IMR-90 (cell line): Measurements from ENCODE around the gene PNMA1. TPM values are rescaled to one million over a fixed set of nuclear protein-coding genes. Genes with fewer than 3 reads are reported as not detected.

Experiments used
- ATAC-seq: fragments of 200-7000 bp; cut with Tn5 transposase; 2 replicates; pipeline ENCODE4 v1.9.1; 2020; ENCODE audit warnings: low read depth, mild to moderate bottlenecking, moderate library complexity
- BruUV-seq: library from RNA; stranded (reverse); fragments of 400-500 nt; replicated peaks from 2 replicates; lab custom pipeline; 2021; lab: Mats Ljungman, UMichigan
- CTCF ChIA-PET: fragments of 300-600 bp; formaldehyde crosslinking; extraction: SDS; loops from one replicate; lab custom pipeline; 2021; ENCODE audit warnings: antibody characterized with exemption; lab: Yijun Ruan, JAX
- POLR2A ChIA-PET: fragments of 300-600 bp; sonication (Branson Sonifier 250); formaldehyde crosslinking; loops from one replicate; lab custom pipeline; 2022; ENCODE audit warnings: antibody characterized with exemption; ENCODE audit not compliant: unreplicated experiment; lab: Charles Lee
- DNase-seq: peaks from one replicate; pipeline ENCODE4 v3.0.0; 2013
- H2AFZ ChIP-seq: replicated peaks from 2 replicates; pipeline ENCODE3; 2013; ENCODE audit warnings: low read length, mild to moderate bottlenecking; ENCODE audit not compliant: poor library complexity
- H2AK5ac ChIP-seq: 2 replicates; pipeline ENCODE4 v1.6.1; 2013; ENCODE audit warnings: low read depth, low read length, inconsistent platforms
- H2AK9ac ChIP-seq: replicated peaks from 2 replicates; pipeline ENCODE3; 2013; ENCODE audit warnings: mild to moderate bottlenecking, low read depth, low read length, moderate library complexity; ENCODE audit not compliant: poor library complexity
- H2BK120ac ChIP-seq: 2 replicates; pipeline ENCODE4 v1.6.1; 2013; ENCODE audit warnings: low read depth, low read length, inconsistent platforms
- H2BK15ac ChIP-seq: 3 replicates; pipeline ENCODE4 v1.6.1; 2013; ENCODE audit warnings: low read depth, low read length, inconsistent platforms
- H2BK20ac ChIP-seq: 2 replicates; pipeline ENCODE4 v1.6.1; 2013; ENCODE audit warnings: low read depth, mild to moderate bottlenecking, inconsistent platforms, low read length, moderate library complexity
- H2BK5ac ChIP-seq: 2 replicates; pipeline ENCODE4 v1.6.1; 2013; ENCODE audit warnings: mild to moderate bottlenecking, low read depth, low read length, inconsistent platforms; ENCODE audit not compliant: poor library complexity, severe bottlenecking
- H3K14ac ChIP-seq: replicated peaks from 2 replicates; pipeline ENCODE4 v1.6.1; 2013; ENCODE audit warnings: low read depth, low read length, inconsistent platforms
- H3K18ac ChIP-seq: 2 replicates; pipeline ENCODE4 v1.6.1; 2013; ENCODE audit warnings: low read depth, low read length, control low read depth
- H3K23ac ChIP-seq: 2 replicates; pipeline ENCODE4 v1.6.1; 2013; ENCODE audit warnings: low read depth, low read length, inconsistent platforms
- H3K27ac ChIP-seq: 2 replicates; pipeline ENCODE4 v1.5.1; 2013; ENCODE audit warnings: mild to moderate bottlenecking, control low read depth, low read length; ENCODE audit not compliant: insufficient read depth
- H3K27me3 ChIP-seq: 2 replicates; pipeline ENCODE4 v1.6.1; 2013; ENCODE audit warnings: low read length; ENCODE audit not compliant: control insufficient read depth, insufficient read depth
- H3K36me3 ChIP-seq: 2 replicates; pipeline ENCODE4 v1.6.1; 2013; ENCODE audit warnings: low read length, mixed read lengths; ENCODE audit not compliant: control insufficient read depth, insufficient read depth
- H3K4ac ChIP-seq: 2 replicates; pipeline ENCODE4 v1.6.1; 2013; ENCODE audit warnings: low read depth, low read length, inconsistent platforms
- H3K4me1 ChIP-seq: 2 replicates; pipeline ENCODE4 v1.6.1; 2013; ENCODE audit warnings: low read length, mixed read lengths; ENCODE audit not compliant: control insufficient read depth, insufficient read depth
- H3K4me2 ChIP-seq: 2 replicates; pipeline ENCODE4 v1.6.1; 2013; ENCODE audit warnings: low read depth, mild to moderate bottlenecking, control low read depth, low read length, moderate library complexity
- H3K4me3 ChIP-seq: 2 replicates; pipeline ENCODE4 v1.5.1; 2013; ENCODE audit warnings: low read depth, mild to moderate bottlenecking, control low read depth, low read length, moderate library complexity; ENCODE audit not compliant: insufficient read depth
- H3K56ac ChIP-seq: 2 replicates; pipeline ENCODE4 v1.6.1; 2013; ENCODE audit warnings: low read length, inconsistent platforms; ENCODE audit not compliant: insufficient read depth; ENCODE audit errors: extremely low read depth
- H3K79me1 ChIP-seq, 2 experiments: 2 replicates each; pipeline ENCODE4 v1.6.1; 2013; ENCODE audit warnings: low read length in 2 of 2, inconsistent platforms in 1 of 2, low read depth in 1 of 2
- H3K9ac ChIP-seq: 2 replicates; pipeline ENCODE4 v1.6.1; 2013; ENCODE audit warnings: low read depth, low read length, control low read depth
- H3K9me1 ChIP-seq: 2 replicates; pipeline ENCODE4 v1.6.1; 2013; ENCODE audit warnings: low read length, inconsistent platforms; ENCODE audit not compliant: insufficient read depth
- H3K9me3 ChIP-seq: 2 replicates; pipeline ENCODE4 v1.6.1; 2013; ENCODE audit warnings: low read length; ENCODE audit not compliant: control insufficient read depth, insufficient read depth
- H4K20me1 ChIP-seq: 2 replicates; pipeline ENCODE4 v1.6.1; 2013; ENCODE audit warnings: low read length, inconsistent platforms; ENCODE audit not compliant: insufficient read depth
- H4K5ac ChIP-seq: 2 replicates; pipeline ENCODE4 v1.6.1; 2013; ENCODE audit warnings: mild to moderate bottlenecking, low read depth, low read length, control low read depth
- H4K8ac ChIP-seq, 2 experiments: 2 replicates each; pipeline ENCODE4 v1.6.1; 2013; ENCODE audit warnings: low read depth in 2 of 2, low read length in 2 of 2, control low read depth in 1 of 2, inconsistent platforms in 1 of 2
- H4K91ac ChIP-seq: 2 replicates; pipeline ENCODE4 v1.6.1; 2013; ENCODE audit warnings: low read depth, low read length, inconsistent platforms; ENCODE audit not compliant: insufficient read depth
- BHLHE40 ChIP-seq: fragments of 150-350 bp; IDR thresholded peaks from 2 replicates; pipeline ENCODE4 v1.6.1; 2016; ENCODE audit warnings: mild to moderate bottlenecking, low read depth, low read length
- CEBPB ChIP-seq: IDR thresholded peaks from 2 replicates; pipeline ENCODE4 v1.6.1; 2012; ENCODE audit warnings: low read depth, low read length, improper control_type of control experiment
- CHD1 ChIP-seq: IDR thresholded peaks from 2 replicates; pipeline ENCODE4 v1.6.1; 2012; ENCODE audit warnings: low read depth, low read length, improper control_type of control experiment
- ELK1 ChIP-seq: fragments of 150-350 bp; IDR thresholded peaks from 2 replicates; pipeline ENCODE4 v1.6.1; 2016; ENCODE audit warnings: low read depth, mild to moderate bottlenecking, low read length, moderate library complexity, borderline replicate concordance
- FOS ChIP-seq: fragments of 150-350 bp; IDR thresholded peaks from 2 replicates; pipeline ENCODE4 v1.6.1; 2016; ENCODE audit warnings: low read depth, low read length
- MAFK ChIP-seq: IDR thresholded peaks from 2 replicates; pipeline ENCODE4 v1.6.1; 2012; ENCODE audit warnings: low read depth, low read length, improper control_type of control experiment
- MAZ ChIP-seq: IDR thresholded peaks from 2 replicates; pipeline ENCODE4 v1.6.1; 2012; ENCODE audit warnings: low read depth, mild to moderate bottlenecking, low read length, improper control_type of control experiment, moderate library complexity, borderline replicate concordance
- MXI1 ChIP-seq: IDR thresholded peaks from 2 replicates; pipeline ENCODE4 v1.6.1; 2012; ENCODE audit warnings: low read depth, mild to moderate bottlenecking, low read length, moderate library complexity, borderline replicate concordance
- NFE2L2 ChIP-seq: fragments of 150-350 bp; IDR thresholded peaks from 2 replicates; pipeline ENCODE4 v1.6.1; 2016; ENCODE audit warnings: low read depth, mild to moderate bottlenecking, low read length
- POLR2A ChIP-seq: IDR thresholded peaks from 2 replicates; pipeline ENCODE4 v1.6.1; 2012; ENCODE audit warnings: mild to moderate bottlenecking, low read depth, low read length
- RAD21 ChIP-seq: IDR thresholded peaks from 2 replicates; pipeline ENCODE4 v1.6.1; 2012; ENCODE audit warnings: low read length, improper control_type of control experiment
- RCOR1 ChIP-seq: IDR thresholded peaks from 2 replicates; pipeline ENCODE4 v1.6.1; 2012; ENCODE audit warnings: mild to moderate bottlenecking, low read length, improper control_type of control experiment; ENCODE audit not compliant: insufficient replicate concordance
- SMC3 ChIP-seq: fragments of 150-350 bp; IDR thresholded peaks from 2 replicates; pipeline ENCODE4 v1.6.1; 2016; ENCODE audit warnings: low read depth, mild to moderate bottlenecking, antibody characterized with exemption, low read length, moderate library complexity
- USF2 ChIP-seq: fragments of 150-350 bp; IDR thresholded peaks from 2 replicates; pipeline ENCODE4 v1.6.1; 2017; ENCODE audit warnings: mild to moderate bottlenecking, antibody characterized with exemption, low read length, low read depth
- WGBS, 2 experiments: methylation state at CpG; one replicate each; pipeline versions ENCODE4 v1.1.5 to v1.1.7; 2013; ENCODE audit warnings: missing lambda C conversion rate in 2 of 2; ENCODE audit not compliant: insufficient read length in 1 of 2; ENCODE audit errors: extremely low coverage in 2 of 2; 5-methylcytosine and 5-hydroxymethylcytosine counted together
- dilution Hi-C: fragments of 300-500 bp; cut with HindIII; formaldehyde crosslinking; loops from one replicate; pipeline ENCODE4 v1.14.3; 2018; ENCODE audit warnings: low sequenced_read_pairs; ENCODE audit not compliant: unreplicated experiment
- in situ Hi-C: fragments of 300-500 bp; cut with MboI; formaldehyde crosslinking; loops from 3 replicates; pipeline ENCODE4 v1.14.3; 2019; ENCODE audit warnings: low sequenced_read_pairs, inconsistent platforms, mixed read lengths
- intact Hi-C: fragments of 100-400 bp; cut with micrococcal nuclease; formaldehyde crosslinking; loops from 2 replicates; pipeline ENCODE4 v1.10.0; 2022
- polyA plus RNA-seq, 3 experiments: library from polyadenylated mRNA; depleted of rRNA; stranded (reverse); fragments of >200 nt; gene quantifications; 2 replicates each; pipeline ENCODE4 v1.2.3, GENCODE V29; 2012; ENCODE audit warnings: low replicate concordance in 1 of 3
- total RNA-seq: library from RNA; depleted of rRNA; stranded (reverse); fragments of >200 nt; gene quantifications from 2 replicates; pipeline ENCODE4 v1.2.3, GENCODE V29; 2012
- TF ChIP-seq, protein P1 (sequence below): conservative IDR thresholded peaks from 2 replicates; pipeline ENCODE4 v1.5.1; 2012; ENCODE audit warnings: mild to moderate bottlenecking, low read depth, low read length, improper control_type of control experiment

PNMA1 gene
- total and polyA plus RNA-seq, 2 of the 4 experiments (the other 2 are of a cell fraction): 6.5 to 28.2 TPM

GRCh38 chr14:73680821-73681220, 33.4 kb downstream of the PNMA1 start:
- H4K20me1 ChIP-seq: no peaks in the 10 kb centered on the region
- no peaks in the 10 kb centered on the region; the same call in 1 of the 2 replicates for H3K9me1 ChIP-seq
- no peaks in the 10 kb centered on the region for H3K9me3 ChIP-seq
- no peak overlapping the region for H3K27ac ChIP-seq
- H2BK20ac ChIP-seq: no peak overlapping the region
- H3K18ac ChIP-seq: no peak overlapping the region
- H2BK5ac ChIP-seq: no peak overlapping the region
- H3K4me3 ChIP-seq: no peak overlapping the region
- no peak overlapping the region for H3K23ac ChIP-seq
- no peaks in the 10 kb centered on the region for H3K27me3 ChIP-seq
- no peak overlapping the region for H4K91ac ChIP-seq
- POLR2A ChIA-PET: no interaction called here
- dilution Hi-C loops (no loop called here), intact Hi-C loops (no loop called here), in situ Hi-C loops (no loop called here)
- no peak overlapping the region for H3K4me2 ChIP-seq
- ATAC-seq (no peak), DNase-seq (no peak)
- H2BK120ac ChIP-seq: no peak overlapping the region
- H3K4ac ChIP-seq: no peak overlapping the region
- H4K5ac ChIP-seq: no peak overlapping the region
- H3K79me1 ChIP-seq: no peaks in the 10 kb centered on the region
- H2AK5ac ChIP-seq: no peak overlapping the region
- no peak overlapping the region for H2AFZ ChIP-seq
- H3K4me1 ChIP-seq: no peaks in the 10 kb centered on the region
- no peak overlapping the region for H4K8ac ChIP-seq
- H2AK9ac ChIP-seq: no peak overlapping the region
- H3K36me3 ChIP-seq: peaks cover 1% of the 10 kb centered on the region; the same call in 1 of the 2 replicates
- H3K56ac ChIP-seq: no peak overlapping the region
- WGBS, 2 experiments: 100% methylated on average over 1 of the region's 5 CpGs; no CpG with 5 or more reads in 1 of the 2 experiments
- no peak overlapping the region for H3K9ac ChIP-seq
- CTCF ChIA-PET: interaction anchor here (1.0 kb wide), 1 partner anchor 11 kb away, joined by 3 read pairs; no protein-coding TSS in a partner anchor
- no peak for TF ChIP-seq SMC3
- TF ChIP-seq USF2: no peak
- no peak for TF ChIP-seq RCOR1
- no peak for TF ChIP-seq ELK1
- TF ChIP-seq, protein P1, sequence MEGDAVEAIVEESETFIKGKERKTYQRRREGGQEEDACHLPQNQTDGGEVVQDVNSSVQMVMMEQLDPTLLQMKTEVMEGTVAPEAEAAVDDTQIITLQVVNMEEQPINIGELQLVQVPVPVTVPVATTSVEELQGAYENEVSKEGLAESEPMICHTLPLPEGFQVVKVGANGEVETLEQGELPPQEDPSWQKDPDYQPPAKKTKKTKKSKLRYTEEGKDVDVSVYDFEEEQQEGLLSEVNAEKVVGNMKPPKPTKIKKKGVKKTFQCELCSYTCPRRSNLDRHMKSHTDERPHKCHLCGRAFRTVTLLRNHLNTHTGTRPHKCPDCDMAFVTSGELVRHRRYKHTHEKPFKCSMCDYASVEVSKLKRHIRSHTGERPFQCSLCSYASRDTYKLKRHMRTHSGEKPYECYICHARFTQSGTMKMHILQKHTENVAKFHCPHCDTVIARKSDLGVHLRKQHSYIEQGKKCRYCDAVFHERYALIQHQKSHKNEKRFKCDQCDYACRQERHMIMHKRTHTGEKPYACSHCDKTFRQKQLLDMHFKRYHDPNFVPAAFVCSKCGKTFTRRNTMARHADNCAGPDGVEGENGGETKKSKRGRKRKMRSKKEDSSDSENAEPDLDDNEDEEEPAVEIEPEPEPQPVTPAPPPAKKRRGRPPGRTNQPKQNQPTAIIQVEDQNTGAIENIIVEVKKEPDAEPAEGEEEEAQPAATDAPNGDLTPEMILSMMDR: no peak
- TF ChIP-seq NFE2L2: no peak
- TF ChIP-seq CHD1: no peak
- no peak for TF ChIP-seq MAZ
- TF ChIP-seq MXI1: no peak
- no peak for TF ChIP-seq RAD21
- TF ChIP-seq FOS: no peak
- TF ChIP-seq POLR2A: no peak
- TF ChIP-seq CEBPB: no peak
- no peak for TF ChIP-seq BHLHE40
- TF ChIP-seq MAFK: no peak
- no peak overlapping the region for H3K14ac ChIP-seq
- BruUV-seq: no TSS peak
- no peak overlapping the region for H2BK15ac ChIP-seq
